HG03025 (cell line): Measurements from ENCODE around the gene IRX4.

ENCODE experiments used
- ATAC-seq: cut with Tn5 transposase; IDR thresholded peaks from one replicate; pipeline ENCODE4 v1.9.1; 2021; ENCODE audit warnings: mild to moderate bottlenecking, moderate library complexity; ENCODE audit not compliant: unreplicated experiment, low FRiP score

Gene IRX4

DNA sequence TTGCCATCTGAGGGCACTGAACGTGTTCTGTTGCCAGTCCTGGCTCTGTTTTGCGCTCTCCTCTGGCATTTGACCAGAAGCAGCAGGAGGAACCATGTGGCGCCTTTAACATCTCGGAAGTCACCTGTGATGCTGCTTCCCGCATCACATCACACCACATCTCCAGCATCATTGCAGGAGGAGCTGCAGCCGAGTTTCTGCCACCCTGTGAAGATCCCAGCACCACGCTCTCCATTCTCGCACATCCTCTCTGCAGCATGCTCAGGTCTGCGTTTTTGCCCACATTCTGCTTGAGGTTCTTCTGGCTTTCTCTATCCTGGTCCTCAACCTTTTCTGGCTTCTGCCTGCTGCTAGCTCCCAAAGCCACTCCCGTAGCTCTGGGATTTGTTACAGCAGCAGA is 11.0 kb upstream of the IRX4 start:
- no peak for ATAC-seq

DNA sequence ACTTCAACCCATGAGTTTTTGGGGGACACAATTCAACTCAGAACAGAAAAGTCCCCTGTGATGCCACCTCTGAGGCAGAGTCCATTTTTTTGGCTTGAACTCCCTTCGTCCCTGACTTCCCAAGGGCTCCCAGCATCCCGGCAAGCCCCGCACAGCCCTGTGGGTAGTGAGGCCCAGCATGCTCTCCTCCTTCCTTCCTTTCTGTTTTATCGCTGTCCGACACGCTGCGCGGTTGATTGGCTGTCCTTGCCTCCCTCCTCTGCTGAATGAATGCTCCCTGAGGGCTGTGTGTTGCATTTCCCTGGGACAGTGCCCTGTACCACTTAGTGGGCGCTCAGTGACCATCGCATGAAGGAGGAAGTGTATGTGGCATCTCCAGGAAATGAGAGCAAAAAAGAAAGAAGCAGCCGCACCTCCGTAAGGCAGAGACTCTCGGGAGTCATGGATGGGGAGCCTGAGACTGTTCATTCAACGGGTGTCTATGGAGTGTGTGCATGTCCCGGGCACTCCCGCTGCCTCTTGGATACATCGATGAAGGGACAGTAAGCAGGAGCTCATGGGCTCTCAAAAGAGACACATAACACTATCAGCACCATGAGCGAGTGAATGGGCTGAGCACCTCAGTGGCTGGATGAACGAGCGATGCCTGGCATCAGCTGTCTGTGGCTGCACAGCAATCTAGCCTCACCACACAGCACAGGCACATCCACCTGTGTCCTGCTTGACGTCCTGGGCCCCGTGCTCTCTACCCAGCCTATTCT is 10.1 kb upstream of the IRX4 start:
- no peak for ATAC-seq

DNA sequence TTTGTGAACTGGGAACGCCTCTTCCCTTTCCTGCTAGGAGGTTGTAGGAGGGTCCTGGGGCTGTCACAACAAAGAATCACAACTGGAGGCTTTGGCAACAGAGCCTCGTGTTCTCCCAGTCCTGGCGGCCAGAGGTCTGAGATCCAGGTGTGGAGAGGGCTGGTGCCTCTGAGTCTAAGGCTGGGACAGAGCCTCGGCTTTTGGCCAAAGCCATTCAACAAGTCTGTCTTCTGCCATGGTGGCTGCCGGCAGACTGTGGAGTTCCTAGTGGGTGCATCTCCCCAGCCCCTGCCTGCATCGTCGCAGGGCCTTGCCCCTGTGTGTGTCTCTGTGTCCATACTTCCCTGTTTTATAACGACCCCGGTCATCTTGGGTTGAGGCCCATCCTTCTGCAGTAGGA is 9.5 kb upstream of the IRX4 start:
- ATAC-seq: no peak

DNA sequence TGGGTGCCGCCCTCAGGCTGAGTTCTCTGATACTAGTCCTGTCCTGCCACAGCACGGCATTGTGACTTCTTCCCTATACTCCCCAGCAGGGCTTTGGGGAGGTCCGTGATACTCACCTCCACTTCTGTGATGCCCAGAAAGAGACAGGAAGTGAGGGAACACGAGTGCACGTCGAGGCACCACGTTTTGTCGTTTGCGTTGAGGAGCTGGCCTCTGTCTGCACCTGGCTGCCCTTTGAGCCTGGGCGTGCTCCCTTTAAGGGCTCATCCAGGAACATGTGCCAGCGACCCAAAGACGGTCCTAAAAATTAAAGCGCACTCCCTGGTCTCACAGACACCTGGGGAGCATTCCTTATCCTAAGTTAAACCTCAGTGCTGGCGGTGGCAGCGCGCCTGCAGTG is 8.7 kb upstream of the IRX4 start:
- ATAC-seq: no peak

DNA sequence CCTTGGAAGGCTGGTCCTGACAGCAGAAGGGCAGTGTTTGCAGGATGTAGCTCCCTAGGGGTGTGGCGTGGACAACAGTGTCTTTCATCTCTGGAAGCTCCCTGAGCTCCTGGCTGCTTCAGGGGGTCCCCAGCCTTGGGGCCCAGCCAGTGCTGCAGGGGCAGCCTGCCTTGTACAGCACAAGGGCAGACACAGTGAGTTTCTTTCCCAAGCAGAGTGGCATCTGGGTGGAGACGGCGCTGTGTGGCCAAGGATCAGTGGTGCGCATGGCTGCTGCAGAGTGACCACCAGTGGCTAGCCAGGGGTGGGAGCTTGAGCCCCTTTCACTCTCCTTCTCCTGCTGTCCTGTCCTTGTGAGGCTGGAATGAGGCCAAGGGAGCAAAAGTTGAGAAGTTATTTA is 7.6 kb upstream of the IRX4 start:
- ATAC-seq: no peak

DNA sequence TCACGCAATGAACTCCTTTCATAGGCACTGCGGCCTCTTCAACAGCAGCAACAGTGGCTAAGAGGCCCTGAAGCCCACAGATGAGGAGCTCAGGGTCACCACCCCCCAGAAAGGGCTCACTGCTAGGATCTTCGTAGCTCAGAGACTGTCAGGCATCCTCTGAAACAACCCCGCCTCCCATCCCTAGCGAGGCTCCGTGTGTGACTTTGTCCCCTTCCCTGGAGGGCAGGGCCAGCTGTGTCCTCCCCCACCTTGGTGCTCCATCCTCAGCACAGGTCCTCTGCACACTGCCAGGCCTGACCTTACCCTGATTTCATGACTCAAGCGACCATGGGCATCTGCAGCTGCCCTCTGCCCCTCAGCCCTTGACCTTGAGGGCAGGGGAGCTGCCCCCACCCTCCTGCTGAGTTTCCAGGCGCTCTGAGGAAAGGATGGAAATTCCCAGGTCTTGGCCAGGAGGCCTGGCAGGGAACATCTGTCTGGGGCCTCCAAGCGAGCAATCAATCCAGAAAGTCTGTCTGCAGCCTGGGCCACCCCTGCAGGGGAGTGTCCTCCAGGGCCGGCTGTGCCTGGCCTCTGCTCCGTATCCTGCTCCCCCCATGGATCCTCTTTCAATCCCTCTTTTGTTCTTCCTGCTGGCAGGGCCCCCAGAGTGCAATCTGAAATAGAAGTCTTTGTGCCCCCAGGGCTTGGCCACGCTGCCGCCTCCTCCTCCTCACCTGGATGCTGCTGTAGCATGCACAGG is 6.8 kb upstream of the IRX4 start:
- ATAC-seq: no peak

DNA sequence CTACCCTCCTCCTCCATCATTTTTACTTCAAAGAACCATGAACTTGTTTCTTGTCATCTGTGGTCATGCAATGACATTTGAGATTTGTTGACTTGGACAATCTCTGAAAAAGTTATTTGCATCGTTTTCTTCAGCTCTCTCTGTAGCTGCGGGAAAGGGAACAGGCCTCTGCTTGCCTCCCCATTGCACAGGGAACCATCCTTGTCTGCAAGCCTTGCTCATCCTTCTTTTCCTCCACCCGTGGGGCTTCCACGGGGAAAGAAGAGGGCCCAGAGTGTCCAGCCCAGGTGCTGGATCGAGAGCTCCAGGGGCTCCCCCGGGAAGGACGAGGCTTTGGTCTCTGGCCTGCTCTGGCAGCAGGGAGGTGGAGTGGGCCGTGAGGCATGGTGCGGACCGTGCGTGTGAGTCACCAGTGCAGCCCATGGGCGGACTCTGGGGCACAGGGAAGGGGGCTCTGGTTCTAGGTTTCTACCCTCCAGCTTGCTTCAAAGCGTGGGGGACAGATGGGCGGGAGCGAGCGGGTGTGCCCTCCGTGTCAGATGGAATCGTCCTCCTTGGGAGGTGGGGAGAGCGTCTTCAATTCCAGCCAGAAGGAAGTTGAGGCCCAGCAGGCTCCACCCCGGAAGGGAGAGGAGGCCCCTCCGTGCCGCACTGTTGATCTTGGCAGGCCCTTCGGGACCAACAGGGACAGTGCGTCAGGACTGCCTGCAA is 6.0 kb upstream of the IRX4 start:
- ATAC-seq: no peak

DNA sequence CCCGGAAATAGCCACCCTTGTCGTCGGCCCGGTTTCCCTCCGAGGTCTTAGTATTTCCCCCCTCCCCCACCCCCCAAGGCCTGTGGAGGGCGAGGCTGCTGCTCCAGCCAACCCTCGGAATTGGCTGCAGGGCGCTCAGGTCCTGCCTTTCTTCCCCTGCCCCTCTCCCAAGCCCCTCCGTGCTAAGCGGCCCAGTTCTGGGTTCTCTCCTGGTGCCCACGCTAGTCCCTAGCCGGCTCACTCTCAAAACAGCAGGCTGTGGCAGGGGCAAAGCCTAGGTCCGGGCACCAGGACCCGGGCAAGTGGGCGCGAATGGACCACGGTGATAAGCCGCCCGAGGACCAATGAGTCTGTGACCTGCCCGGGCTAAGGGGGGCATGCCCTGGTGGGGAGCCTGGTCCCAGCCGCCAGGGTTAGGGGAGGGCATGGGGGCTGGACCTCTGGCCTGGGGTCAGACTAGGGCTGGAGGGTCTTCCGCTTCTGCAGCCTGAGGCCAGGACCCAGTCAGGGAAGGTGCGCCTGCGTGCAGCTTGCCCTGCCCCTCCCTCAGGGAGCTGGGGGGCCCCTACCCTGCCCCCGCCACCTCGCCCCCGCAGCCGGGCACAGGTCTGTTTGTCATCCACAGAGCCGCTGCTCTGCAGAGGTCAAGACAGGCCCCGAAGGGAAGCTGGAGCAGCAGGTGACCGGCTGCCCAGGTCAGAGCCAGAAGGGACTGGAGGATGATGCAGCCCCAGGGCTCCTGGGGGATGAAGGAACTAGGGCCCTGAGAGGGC is 5.0 kb upstream of the IRX4 start:
- no peak for ATAC-seq

DNA sequence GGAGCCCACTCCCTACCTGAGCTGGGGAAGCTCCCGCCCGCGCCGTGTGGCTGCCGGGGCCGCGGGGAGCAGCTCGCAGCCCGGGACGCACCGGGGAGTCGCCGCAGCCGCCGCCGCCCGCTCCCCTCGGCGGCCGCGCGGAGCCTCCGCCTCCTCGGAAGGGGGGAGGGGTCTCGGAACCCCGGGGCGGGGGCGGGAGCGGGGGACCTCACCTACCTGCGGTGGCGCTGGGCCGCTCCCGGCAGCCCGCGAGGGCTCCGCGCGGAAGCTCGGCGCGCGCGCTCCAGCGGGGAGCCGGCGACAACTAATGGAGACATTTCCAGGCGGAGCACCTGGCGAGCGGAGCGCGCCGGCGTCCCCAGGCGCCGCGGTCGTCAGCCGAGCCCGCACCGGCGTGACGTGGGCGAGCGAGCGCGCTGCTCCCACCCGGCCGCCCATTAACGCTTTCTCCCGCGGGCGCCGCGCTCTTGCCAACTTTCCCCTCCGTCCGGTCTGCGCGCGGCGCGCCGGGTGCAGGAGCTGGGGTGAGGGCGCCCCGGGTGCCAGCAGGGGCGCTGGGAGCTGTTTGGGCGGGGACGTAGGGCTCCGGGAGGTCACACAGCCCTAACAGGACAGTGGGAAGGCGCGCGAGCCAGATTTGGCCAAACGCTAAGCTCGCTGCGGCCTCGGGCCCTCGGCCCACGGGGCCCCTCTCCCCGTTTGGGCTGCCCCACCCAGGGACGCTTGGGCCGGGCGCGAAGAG is 4.3 kb upstream of the IRX4 start:
- ATAC-seq: no peak

DNA sequence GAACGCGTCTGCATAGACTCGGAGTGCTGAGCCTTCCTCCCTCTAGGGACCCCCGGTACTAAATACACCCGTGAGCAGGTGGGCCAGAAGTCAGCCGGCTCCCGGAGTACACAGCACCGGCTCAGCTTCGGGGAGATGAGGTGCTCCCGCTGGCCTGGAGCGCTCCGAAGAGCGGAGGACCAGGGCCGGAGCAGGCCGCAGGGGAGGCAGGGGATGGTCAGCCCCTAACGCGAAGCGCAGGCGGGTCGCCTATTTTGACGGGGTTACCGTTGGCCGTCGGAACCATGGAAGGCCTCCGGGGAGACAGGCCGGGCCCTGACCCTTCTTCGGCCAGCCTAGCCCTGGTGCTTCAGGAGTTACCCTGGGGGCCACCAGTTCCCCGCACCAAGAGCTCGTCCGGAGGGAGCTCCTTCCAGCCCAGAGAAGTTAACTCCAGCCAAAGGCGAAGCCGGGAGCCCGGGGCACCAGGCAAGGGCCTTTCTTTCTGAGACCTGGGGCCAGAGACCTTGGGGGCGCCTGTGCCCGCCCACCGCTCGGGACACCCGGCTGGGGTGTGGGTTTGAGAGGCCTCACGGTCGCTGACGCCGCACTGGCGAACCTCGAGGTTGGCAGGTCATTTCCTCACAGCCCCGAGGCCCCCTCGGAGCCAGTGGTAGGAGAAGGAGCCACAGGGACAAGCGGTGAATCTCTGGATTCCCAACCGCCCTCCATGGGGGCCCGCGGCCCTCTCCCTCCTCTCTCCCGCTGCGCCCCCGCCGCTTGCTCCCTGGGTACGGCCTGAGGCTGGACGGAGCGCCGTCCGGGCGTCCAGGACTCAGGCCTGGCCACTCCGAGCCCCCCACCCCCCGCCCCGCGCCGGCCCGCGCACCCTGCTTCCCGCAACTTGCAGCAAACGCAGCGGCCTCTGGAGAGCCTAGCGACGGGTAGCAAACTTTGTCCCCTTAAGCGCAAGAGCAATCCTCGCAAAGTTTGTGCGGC is 3.4 kb upstream of the IRX4 start:
- ATAC-seq: no peak

DNA sequence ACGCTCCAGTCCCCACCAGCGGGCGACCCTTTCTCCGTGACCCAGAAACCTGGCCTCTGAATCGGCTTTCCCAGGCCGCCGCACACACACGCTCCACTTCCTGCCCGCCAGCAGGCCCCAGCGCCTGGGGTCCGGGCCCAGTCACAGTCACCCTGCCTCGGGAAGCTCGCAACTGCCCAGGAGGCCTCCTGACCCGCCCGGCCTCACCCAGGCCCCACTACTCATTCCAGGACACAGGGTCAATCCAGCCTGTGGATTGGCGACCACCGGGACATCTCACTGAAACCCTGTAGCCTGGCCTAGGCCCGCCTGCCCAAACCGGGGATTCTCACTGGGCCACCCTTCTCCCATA is 2.7 kb upstream of the IRX4 start:
- no peak for ATAC-seq

DNA sequence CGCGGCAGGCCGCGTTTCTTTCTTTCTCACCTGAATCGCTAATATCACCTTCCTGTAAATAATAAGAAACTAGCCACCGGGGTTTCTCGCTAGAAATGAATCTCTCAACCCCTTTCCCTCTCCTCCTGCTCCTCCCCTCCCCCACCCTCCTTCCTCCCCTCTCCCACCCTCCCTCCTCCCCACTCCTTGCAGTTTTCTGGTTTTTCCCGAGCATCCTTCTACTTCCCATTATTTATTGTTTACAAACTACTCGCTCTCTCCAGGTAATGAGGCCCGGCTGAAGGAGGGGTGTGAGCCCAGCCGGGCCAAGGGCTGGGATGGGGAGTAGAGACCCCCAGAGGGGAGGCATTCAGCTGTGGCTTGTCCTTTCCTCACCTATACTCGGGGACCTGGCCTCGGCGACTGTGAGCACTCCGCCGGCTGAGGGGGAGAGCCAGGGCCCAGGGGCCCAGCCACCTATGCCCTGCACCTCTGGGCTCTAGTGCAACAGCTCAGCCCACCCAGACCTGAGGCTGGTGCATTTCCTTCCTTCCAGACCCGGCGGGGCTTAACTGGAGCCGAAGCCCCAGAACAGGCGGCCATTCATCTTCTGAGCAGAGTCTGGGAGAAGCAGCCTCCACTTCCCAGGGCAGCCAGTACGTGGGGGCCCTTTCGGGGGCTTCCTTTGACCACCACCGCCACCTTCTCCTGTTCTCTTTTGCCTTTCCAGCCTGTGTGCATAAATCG is 2.1 kb upstream of the IRX4 start:
- ATAC-seq: no peak

DNA sequence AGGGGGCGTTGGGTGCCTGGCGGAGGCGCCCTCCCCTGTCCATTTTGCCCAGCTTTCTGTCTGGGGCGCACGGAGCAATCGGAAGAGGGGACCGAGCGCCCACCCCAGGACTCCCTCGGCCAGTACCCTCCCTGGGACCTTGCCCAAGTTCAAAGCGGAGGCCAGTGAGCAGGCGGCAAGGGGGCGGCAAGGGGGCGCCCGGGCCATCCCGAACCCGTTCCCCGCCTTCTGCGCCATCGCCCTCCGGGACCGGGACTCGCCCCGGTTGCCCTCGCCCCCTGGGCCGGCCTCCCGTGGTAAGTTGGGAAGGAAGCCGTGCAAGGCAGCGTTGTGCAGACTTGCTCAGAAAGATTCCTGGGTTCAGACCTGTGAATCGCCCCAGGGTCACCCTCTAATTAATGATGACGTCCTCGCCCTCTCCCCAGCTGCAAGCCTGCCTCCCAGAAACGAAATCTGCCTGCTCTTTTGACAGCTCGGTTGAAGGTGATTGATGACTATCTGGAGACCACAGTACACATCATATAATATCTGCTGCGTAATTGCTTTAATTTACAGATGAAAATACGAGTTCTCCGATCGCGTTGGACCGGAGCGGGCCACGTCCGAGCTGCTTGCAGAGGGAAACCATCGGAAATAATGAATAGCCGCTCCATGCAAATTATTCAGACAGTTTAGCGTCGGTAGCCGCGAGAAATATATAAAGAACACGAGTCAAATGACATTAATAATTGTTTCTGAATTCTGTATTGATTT is 1.4 kb upstream of the IRX4 start:
- no peak for ATAC-seq

DNA sequence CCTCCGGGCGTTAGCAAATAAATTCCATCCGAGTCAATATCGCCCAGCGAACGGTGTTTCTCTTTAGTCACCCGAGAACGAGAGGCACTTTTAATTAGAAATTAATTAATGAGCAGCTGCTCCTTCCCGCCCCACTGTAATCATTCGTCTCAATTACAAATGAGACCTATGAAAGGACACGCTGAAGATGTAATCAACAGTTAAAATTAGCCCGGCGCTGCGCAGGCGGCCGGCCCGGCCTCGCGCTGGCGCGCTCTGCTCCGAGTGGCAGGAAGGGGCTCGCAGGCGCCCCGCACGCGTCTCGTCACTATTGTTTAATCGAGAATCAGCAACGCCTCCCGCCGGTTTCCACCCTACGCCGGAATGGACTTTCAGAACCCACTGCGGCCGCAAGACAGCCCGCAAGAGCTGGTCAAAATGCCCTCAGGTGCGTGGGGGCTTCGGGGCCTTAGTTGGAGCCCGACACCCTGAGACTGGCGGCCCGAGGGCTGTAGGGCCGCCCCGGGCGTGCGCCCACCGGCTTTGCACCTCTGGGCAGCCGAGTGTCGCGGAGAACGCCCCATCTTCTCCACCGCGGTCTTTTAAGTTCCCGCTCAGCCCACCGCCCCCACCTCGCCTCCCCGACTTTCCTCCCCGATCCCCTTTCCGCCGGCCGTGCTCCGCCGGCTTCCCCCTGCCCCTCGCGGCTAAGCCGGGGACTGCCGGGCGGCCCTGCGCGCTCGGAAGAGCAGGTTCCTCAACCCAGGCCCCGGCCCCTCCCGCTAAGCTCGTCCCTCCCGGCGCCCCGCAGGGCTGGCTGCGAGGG is 597 bp upstream of the IRX4 start:
- ATAC-seq: no peak

DNA sequence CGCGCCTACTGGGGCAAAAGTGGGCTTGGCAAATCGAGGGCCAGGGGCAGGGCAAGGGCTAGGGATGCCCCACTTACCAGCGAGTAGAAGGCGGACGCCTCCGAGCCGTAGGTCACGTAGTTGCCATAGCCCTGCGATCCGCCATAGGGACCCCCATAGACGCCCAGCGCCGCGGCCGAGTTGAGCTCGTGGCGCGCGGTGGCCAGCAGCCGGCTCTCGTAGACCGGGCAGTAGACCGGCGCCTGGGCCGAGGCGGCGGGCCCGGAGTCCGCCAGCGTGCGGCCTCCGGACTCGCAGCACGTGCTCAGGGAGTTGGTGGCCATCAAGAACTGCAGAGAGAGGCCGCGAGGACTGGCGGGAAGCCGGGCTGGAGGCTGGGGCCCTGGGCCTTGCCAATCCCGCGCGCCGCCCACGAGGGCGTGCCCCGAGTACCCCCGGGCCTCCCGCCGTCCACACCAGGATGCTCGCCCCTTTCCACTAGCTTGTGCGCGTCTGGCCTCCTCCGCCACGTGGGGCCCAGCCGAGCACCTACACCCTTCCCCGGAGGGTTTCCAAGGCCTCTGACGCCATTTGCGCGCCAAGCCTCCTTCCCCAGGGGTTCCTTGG is 891 bp downstream of the IRX4 start:
- ATAC-seq: no peak

DNA sequence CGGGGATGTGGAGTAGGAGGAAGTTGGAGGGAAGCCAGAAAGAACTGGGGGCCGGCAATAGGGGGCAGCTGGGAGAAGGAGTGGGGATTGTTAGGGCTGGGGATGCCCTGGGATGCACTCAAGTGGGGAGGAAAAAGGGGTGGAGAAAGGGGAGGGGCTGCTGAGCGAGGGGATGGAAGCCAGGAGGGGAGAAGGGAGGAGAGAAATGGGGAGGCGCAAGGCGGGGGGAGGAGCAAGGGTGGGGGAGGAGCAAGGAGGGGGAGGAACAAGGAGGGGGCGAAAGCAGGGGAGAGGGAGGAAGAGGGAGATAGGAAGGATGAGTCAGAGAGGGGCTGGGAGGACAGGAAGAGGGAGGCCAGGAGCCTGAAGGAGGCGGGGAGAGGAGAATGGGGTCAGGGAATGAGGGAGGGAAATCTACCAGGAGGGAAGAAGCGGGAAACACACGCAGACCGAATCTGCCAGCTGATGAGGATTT is 1.6 kb downstream of the IRX4 start:
- ATAC-seq: no peak
